Progenitor cell of endocrine pancreas (in vitro differentiated cells): ENCODE measurements around the gene COL4A6. TPM values are rescaled to one million over a fixed set of nuclear protein-coding genes. Genes with fewer than 3 reads are reported as not detected.

Source experiments
- DNase-seq: peaks from one replicate; pipeline ENCODE4 v3.0.0; 2021; ENCODE audit warnings: low spot score; ENCODE audit not compliant: unreplicated experiment
- H3K27ac Mint-ChIP-seq: 2 replicates; pipeline ENCODE4 v1.8.0; 2021; ENCODE audit warnings: mild to moderate bottlenecking, moderate library complexity, mixed read lengths
- H3K27me3 Mint-ChIP-seq: 2 replicates; pipeline ENCODE4 v1.8.0; 2021; ENCODE audit warnings: mixed read lengths
- H3K36me3 Mint-ChIP-seq: 2 replicates; pipeline ENCODE4 v1.8.0; 2022; ENCODE audit warnings: mixed read lengths; ENCODE audit not compliant: insufficient read depth
- H3K4me1 Mint-ChIP-seq: 2 replicates; pipeline ENCODE4 v1.8.0; 2021; ENCODE audit warnings: low read depth, mixed read lengths
- H3K4me3 Mint-ChIP-seq: 2 replicates; pipeline ENCODE4 v1.8.0; 2021; ENCODE audit warnings: low read depth, mild to moderate bottlenecking, moderate library complexity, mixed read lengths
- H3K9me3 Mint-ChIP-seq: 2 replicates; pipeline ENCODE4 v1.8.0; 2021; ENCODE audit warnings: low read depth, mixed read lengths
- total RNA-seq: library from RNA; stranded (reverse); gene quantifications from 2 replicates; pipeline ENCODE4 v1.2.1, GENCODE V29; 2021
- TF ChIP-seq, protein P1 (sequence below): fragments of 200-600 bp; sonication (generic); IDR thresholded peaks from one replicate; pipeline ENCODE4 v1.5.0; 2021; ENCODE audit warnings: antibody characterized with exemption, mild to moderate bottlenecking; ENCODE audit not compliant: unreplicated experiment

The COL4A6 gene
- total RNA-seq, 1 donor from 2014 or later = 66.6 TPM

DNA sequence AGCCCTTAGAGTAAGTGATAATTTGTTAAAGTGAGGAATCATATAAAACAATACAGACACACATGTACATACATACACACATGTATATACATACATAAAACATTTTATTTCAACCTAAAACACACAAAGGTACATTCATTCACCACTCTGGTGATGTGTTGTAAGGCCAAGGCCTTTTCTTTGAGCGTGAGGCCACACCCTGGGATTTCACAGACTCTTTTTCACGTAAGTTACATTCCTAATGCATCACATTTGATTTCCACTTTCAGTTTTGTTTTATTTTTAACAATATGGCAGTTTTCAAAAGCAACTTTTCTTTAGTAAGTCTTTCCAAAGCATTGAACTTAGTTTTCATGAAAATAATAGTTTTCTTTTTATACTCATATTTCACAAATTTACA, 170.7 kb downstream of the COL4A6 start:
- H3K36me3 Mint-ChIP-seq = no peaks in the 10 kb centered on the region
- peaks cover 17% of the 10 kb centered on the region for H3K4me1 Mint-ChIP-seq
- no peak for DNase-seq
- H3K27ac Mint-ChIP-seq = no peak overlapping the region
- H3K27me3 Mint-ChIP-seq = no peaks in the 10 kb centered on the region
- TF ChIP-seq, protein P1, sequence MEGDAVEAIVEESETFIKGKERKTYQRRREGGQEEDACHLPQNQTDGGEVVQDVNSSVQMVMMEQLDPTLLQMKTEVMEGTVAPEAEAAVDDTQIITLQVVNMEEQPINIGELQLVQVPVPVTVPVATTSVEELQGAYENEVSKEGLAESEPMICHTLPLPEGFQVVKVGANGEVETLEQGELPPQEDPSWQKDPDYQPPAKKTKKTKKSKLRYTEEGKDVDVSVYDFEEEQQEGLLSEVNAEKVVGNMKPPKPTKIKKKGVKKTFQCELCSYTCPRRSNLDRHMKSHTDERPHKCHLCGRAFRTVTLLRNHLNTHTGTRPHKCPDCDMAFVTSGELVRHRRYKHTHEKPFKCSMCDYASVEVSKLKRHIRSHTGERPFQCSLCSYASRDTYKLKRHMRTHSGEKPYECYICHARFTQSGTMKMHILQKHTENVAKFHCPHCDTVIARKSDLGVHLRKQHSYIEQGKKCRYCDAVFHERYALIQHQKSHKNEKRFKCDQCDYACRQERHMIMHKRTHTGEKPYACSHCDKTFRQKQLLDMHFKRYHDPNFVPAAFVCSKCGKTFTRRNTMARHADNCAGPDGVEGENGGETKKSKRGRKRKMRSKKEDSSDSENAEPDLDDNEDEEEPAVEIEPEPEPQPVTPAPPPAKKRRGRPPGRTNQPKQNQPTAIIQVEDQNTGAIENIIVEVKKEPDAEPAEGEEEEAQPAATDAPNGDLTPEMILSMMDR = no peak
- H3K4me3 Mint-ChIP-seq = no peak overlapping the region
- no peaks in the 10 kb centered on the region for H3K9me3 Mint-ChIP-seq

DNA sequence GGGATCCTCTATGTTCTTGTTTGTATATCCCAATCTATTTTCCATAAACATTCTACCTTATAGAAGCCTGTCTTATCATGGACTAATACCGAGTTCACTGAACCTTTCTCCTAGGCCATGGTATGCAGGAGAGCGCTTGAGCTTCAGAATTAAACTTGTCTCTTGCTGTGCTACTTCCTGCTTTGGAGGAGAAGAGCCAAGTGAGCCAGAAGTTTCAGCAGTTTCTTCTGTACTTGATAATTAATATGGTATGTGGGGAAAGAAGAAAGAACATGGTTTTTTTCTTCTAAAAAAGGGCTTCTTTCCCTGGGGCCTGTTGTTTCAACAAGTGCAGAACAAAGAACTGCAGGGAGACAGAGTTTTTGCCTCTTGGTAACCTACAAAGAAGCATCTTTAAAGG, 173.8 kb downstream of the COL4A6 start:
- no peak overlapping the region for H3K27ac Mint-ChIP-seq
- TF ChIP-seq, protein P1 = no peak
- no peak overlapping the region for H3K4me3 Mint-ChIP-seq
- H3K27me3 Mint-ChIP-seq = no peaks in the 10 kb centered on the region
- no peak for DNase-seq
- no peaks in the 10 kb centered on the region for H3K9me3 Mint-ChIP-seq
- H3K4me1 Mint-ChIP-seq = peaks cover 22% of the 10 kb centered on the region
- H3K36me3 Mint-ChIP-seq = peaks cover 3% of the 10 kb centered on the region

DNA sequence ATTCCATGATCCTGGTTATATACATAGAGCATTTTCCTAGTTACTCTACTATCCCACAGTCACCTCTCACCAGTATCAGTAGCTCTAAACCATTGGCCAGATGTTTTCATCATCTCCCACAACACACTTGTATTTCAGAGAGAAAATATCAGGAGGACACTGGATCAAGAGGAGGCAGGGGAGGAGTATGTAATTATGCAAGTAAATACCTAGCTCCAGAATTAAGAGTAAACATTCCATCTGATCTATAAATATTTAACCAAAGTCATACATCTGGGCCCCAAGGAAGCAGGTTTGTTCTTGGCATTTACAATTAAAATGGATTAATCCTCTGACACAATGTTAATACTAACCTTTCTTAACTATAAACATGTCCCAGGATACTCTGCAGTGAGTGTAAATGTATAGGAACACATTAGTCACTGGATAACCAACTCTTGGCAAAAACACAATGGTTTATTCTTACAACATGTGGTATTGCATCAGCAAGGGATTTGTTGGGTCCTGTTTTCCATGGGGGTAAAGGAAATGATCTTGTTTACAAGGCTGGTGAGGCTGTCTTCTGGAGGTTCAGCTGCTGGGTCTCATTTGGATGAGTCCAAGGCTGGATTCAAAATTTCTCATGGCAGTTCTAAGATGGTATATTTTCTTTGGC, 176.5 kb downstream of the COL4A6 start:
- Mint-ChIP-seq H3K4me3 (no peak overlapping the region), H3K9me3 (no peaks in the 10 kb centered on the region), H3K36me3 (peaks cover 3% of the 10 kb centered on the region), H3K27ac (no peak overlapping the region), H3K4me1 (peaks cover 24% of the 10 kb centered on the region), H3K27me3 (no peaks in the 10 kb centered on the region)
- DNase-seq = no peak
- TF ChIP-seq, protein P1 = no peak

DNA sequence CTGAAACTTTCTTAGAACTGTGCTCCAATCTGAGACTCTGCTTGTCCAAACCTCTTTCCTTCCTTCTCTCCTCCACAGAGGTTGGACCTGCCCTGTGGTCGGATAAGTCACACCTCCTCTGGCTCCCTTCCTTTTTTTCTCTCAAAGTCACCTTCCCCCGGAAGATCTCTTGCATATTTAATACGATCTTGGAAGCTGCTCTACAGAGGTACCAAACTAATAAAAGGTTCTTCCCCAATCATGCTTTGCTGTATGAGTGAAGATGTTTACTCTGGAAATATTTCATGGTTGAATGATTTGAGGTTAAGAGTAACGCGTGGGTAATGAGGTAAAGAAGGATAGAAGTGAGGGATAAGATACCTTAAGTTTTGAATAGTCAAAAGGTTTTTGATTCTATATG, 180.7 kb downstream of the COL4A6 start:
- H3K27ac Mint-ChIP-seq = no peak overlapping the region
- H3K4me1 Mint-ChIP-seq = peaks cover 33% of the 10 kb centered on the region
- H3K4me3 Mint-ChIP-seq = no peak overlapping the region
- no peak for DNase-seq
- H3K27me3 Mint-ChIP-seq = no peaks in the 10 kb centered on the region
- peaks cover 5% of the 10 kb centered on the region for H3K9me3 Mint-ChIP-seq
- TF ChIP-seq, protein P1 = no peak
- H3K36me3 Mint-ChIP-seq = peaks cover 6% of the 10 kb centered on the region

DNA sequence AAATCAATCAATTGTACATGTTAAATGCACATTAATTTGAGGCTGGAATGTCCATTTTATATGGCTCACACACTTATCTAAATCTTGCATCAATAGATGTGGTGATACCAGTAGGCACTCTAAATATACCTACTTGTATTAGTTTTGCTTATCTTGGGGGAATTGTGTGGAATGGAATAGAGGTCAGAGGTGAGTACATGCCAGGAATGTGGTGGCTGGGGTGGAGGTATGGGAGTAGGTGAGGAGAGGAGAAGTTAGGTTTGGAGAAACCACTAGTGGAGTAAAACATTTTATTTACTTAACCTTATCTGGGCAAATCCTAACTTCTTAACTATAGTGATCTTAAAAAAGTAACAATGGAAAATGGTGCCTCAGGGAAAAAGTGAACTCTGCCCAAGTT, 183.6 kb downstream of the COL4A6 start:
- Mint-ChIP-seq H3K27me3 (no peaks in the 10 kb centered on the region), H3K27ac (peak overlapping the region; percentile 6), H3K4me1 (peaks cover 28% of the 10 kb centered on the region), H3K36me3 (peaks cover 8% of the 10 kb centered on the region), H3K4me3 (no peak overlapping the region), H3K9me3 (peaks cover 11% of the 10 kb centered on the region)
- no peak for DNase-seq
- TF ChIP-seq, protein P1 = no peak
